Measurements from ENCODE around the gene MAP7D1.
"Not testable (repeated sequence)": the region's sequence is repeated elsewhere in the genome, so short reads cannot be mapped to it uniquely, and the experiment has no call there.

Gene MAP7D1

GRCh38 chr1:36154765-36155407 is 1.1 kb upstream of the MAP7D1 start:
- DNase-seq = peak; percentile 35

- peak; percentile 74 for DNase-seq
Observed at GRCh38 chr1:36156329-36157114, 562 bp downstream of the MAP7D1 start.

GRCh38 chr1:36157115-36157903 is 1.3 kb downstream of the MAP7D1 start:
- no peak for DNase-seq

GRCh38 chr1:36157973-36158826 is 2.2 kb downstream of the MAP7D1 start:
- no peak for DNase-seq

- DNase-seq = not testable (repeated sequence)
Observed at GRCh38 chr1:36158827-36159252, 2.9 kb downstream of the MAP7D1 start.

GRCh38 chr1:36159614-36160387 is 3.8 kb downstream of the MAP7D1 start:
- no peak for DNase-seq

GRCh38 chr1:36160388-36160948 is 4.5 kb downstream of the MAP7D1 start:
- no peak for DNase-seq

GRCh38 chr1:36160949-36161485 is 5.1 kb downstream of the MAP7D1 start:
- DNase-seq = peak; percentile 26

GRCh38 chr1:36161641-36162531 is 5.9 kb downstream of the MAP7D1 start:
- DNase-seq = peak; percentile 21

GRCh38 chr1:36162680-36163239 is 6.8 kb downstream of the MAP7D1 start:
- DNase-seq = no peak

GRCh38 chr1:36163426-36163825 is 7.5 kb downstream of the MAP7D1 start:
- DNase-seq = no peak

- DNase-seq = no peak
Observed at GRCh38 chr1:36164361-36164760, 8.4 kb downstream of the MAP7D1 start.

- no peak for DNase-seq
Observed at GRCh38 chr1:36165145-36165544, 9.2 kb downstream of the MAP7D1 start.

GRCh38 chr1:36166136-36166535 is 10.2 kb downstream of the MAP7D1 start:
- DNase-seq = no peak

- DNase-seq = no peak
Observed at GRCh38 chr1:36166938-36167905, 11.3 kb downstream of the MAP7D1 start.

GRCh38 chr1:36168514-36168913 is 12.6 kb downstream of the MAP7D1 start:
- DNase-seq = no peak

GRCh38 chr1:36170643-36171412 is 14.9 kb downstream of the MAP7D1 start:
- no peak for DNase-seq
